Measurements from ENCODE around the gene ZNF283. TPM values are rescaled to one million over a fixed set of nuclear protein-coding genes. Genes with fewer than 3 reads are reported as not detected.
A peak's percentile ranks its signal among the peaks of the same experiment; 100 is the strongest.

Gene ZNF283
- total and polyA plus RNA-seq, 12 donors, result 2.4 to 24.1 (median 7.5) TPM

- intact Hi-C loops (cut with DNase I), result loop anchor here in 1 of 2 donors (5.0 kb wide), 1 partner anchor 35 kb away; no protein-coding TSS in a partner anchor
- 56 to 63% (median 62%) methylated on average over 8 of the region's 8 CpGs for WGBS, 4 donors
- Histone ChIP-seq H3K36me3 (replicated peaks in 1 of 2) (no peaks in the 10 kb centered on the region), H3K27me3 (no peaks in the 10 kb centered on the region), H3K4me3 (no peak overlapping the region), H3K27ac (no peak overlapping the region), H3K9me3 (replicated peaks in 1 of 3) (no peaks in the 10 kb centered on the region), H3K4me1 (replicated peaks in 1 of 2) (peaks cover 4 to 8% of the 10 kb centered on the region in 2 donors)
- DNase-seq, result no peak
- TF ChIP-seq CTCF (IDR thresholded peaks at IDR 0.05) (no peak), POLR2A (IDR thresholded peaks at IDR 0.05) (no peak)
Observed at GRCh38 chr19:43782311-43782660, 44.8 kb upstream of the ZNF283 start.

GRCh38 chr19:43782689-43783231, 44.4 kb upstream of the ZNF283 start:
- 80 to 85% (median 81%) methylated on average over 15 to 24 of the region's 24 CpGs for whole genome bisulfite sequencing, 4 donors
- no peaks in the 10 kb centered on the region for H3K9me3 ChIP-seq (replicated peaks in 1 of 3)

GRCh38 chr19:43783636-43784035, 43.5 kb upstream of the ZNF283 start:
- Histone ChIP-seq H3K36me3 (replicated peaks in 1 of 2) (no peaks in the 10 kb centered on the region), H3K27me3 (no peaks in the 10 kb centered on the region), H3K27ac (no peak overlapping the region), H3K9me3 (replicated peaks in 1 of 3) (no peaks in the 10 kb centered on the region), H3K4me3 (no peak overlapping the region), H3K4me1 (replicated peaks in 1 of 2) (peaks cover 4 to 8% of the 10 kb centered on the region in 2 donors)
- intact Hi-C loops (cut with DNase I), result loop anchor here (2.0 to 5.0 kb wide), 2 partner anchors 36 to 37 kb away; no protein-coding TSS in a partner anchor
- 79 to 86% (median 82%) methylated on average over 8 of the region's 8 CpGs for WGBS, 4 donors
- TF ChIP-seq CTCF (IDR thresholded peaks at IDR 0.05) (no peak), POLR2A (IDR thresholded peaks at IDR 0.05) (no peak)
- DNase-seq, result no peak

More at GRCh38 chr19:43782689-43783231, 44.4 kb upstream of the ZNF283 start:
- no peak for TF ChIP-seq POLR2A (IDR thresholded peaks at IDR 0.05)
- TF ChIP-seq CTCF (IDR thresholded peaks at IDR 0.05), result no peak
- Histone ChIP-seq H3K4me3 (no peak overlapping the region), H3K4me1 (replicated peaks in 1 of 2) (peaks cover 4 to 8% of the 10 kb centered on the region in 2 donors), H3K27ac (no peak overlapping the region), H3K36me3 (replicated peaks in 1 of 2) (no peaks in the 10 kb centered on the region), H3K27me3 (no peaks in the 10 kb centered on the region)
- no peak for DNase-seq
- intact Hi-C loops (cut with DNase I), result loop anchor here in 1 of 2 donors (5.0 kb wide), 1 partner anchor 35 kb away; no protein-coding TSS in a partner anchor

GRCh38 chr19:43784241-43784980, 42.7 kb upstream of the ZNF283 start:
- Histone ChIP-seq H3K4me1 (replicated peaks in 1 of 2) (peaks cover 4 to 8% of the 10 kb centered on the region in 2 donors), H3K4me3 (no peak overlapping the region), H3K9me3 (replicated peaks in 1 of 3) (no peaks in the 10 kb centered on the region), H3K27me3 (no peaks in the 10 kb centered on the region), H3K36me3 (replicated peaks in 1 of 2) (no peaks in the 10 kb centered on the region), H3K27ac (peak overlapping the region in 1 of 5 donors; percentile 52)
- TF ChIP-seq CTCF (IDR thresholded peaks at IDR 0.05), result no peak
- TF ChIP-seq POLR2A (IDR thresholded peaks at IDR 0.05), result no peak
- 46 to 59% (median 49%) methylated on average over 4 of the region's 4 CpGs for WGBS, 4 donors
- DNase-seq, result peak; percentile 78 to 91 (median 82)
- intact Hi-C loops (cut with DNase I), result loop anchor here (2.0 to 5.0 kb wide), 2 partner anchors 37 to 38 kb away; no protein-coding TSS in a partner anchor
